ENCODE data around the gene EML1. TPM values are rescaled to one million over a fixed set of nuclear protein-coding genes. Genes with fewer than 3 reads are reported as not detected.

The EML1 gene
- total RNA-seq, 1 experiment from 2014 or later: 7.2 TPM

- no peaks in the 10 kb centered on the region for H3K9me3 ChIP-seq
- H3K36me3 Mint-ChIP-seq (ENCODE audit: insufficient read depth, unreplicated experiment): no peaks in the 10 kb centered on the region
- H3K36me3 ChIP-seq (ENCODE audit: control insufficient read depth, insufficient read depth, low read length): no peaks in the 10 kb centered on the region
- no peak for TF ChIP-seq CTCF (IDR thresholded peaks at IDR 0.05; ENCODE audit: insufficient read depth in 1 of 2, low read depth in 1 of 2, low read length in 1 of 2, severe bottlenecking in 1 of 2, unreplicated experiment in 1 of 2)
- BruUV-seq (replicated peaks): no TSS peak
- ChIA-PET POLR2A (interaction anchor here (0.6 kb wide), 1 partner anchor 118 kb away, joined by 6 read pairs; no protein-coding TSS in a partner anchor), CTCF (no interaction called here)
- DNase-seq: no peak
- H3K27me3 Mint-ChIP-seq (ENCODE audit: insufficient read depth, unreplicated experiment): no peaks in the 10 kb centered on the region
- H3K4me3 ChIP-seq (ENCODE audit: low read depth, low read length): no peak overlapping the region
- H3K27me3 ChIP-seq (replicated peaks; ENCODE audit: control insufficient read depth, insufficient read depth, low read length): no peaks in the 10 kb centered on the region
- no peaks in the 10 kb centered on the region for H3K4me1 Mint-ChIP-seq (ENCODE audit: low read depth, unreplicated experiment)
- no peak overlapping the region for H3K4me3 Mint-ChIP-seq (ENCODE audit: unreplicated experiment)
- H3K4me1 ChIP-seq: no peaks in the 10 kb centered on the region
- intact Hi-C loops (cut with micrococcal nuclease; ENCODE audit: unreplicated experiment): no loop called here
- H3K27ac Mint-ChIP-seq (ENCODE audit: unreplicated experiment): no peak overlapping the region
- H3K9me3 Mint-ChIP-seq (ENCODE audit: unreplicated experiment): no peaks in the 10 kb centered on the region
Measured at GRCh38 chr14:99902925-99903324, 109.7 kb downstream of the EML1 start.

- H3K4me1 ChIP-seq: no peaks in the 10 kb centered on the region
- no TSS peak for BruUV-seq (replicated peaks)
- Mint-ChIP-seq H3K36me3 (ENCODE audit: insufficient read depth, unreplicated experiment) (no peaks in the 10 kb centered on the region), H3K27ac (ENCODE audit: unreplicated experiment) (no peak overlapping the region), H3K4me1 (ENCODE audit: low read depth, unreplicated experiment) (no peaks in the 10 kb centered on the region), H3K27me3 (ENCODE audit: insufficient read depth, unreplicated experiment) (no peaks in the 10 kb centered on the region), H3K9me3 (ENCODE audit: unreplicated experiment) (no peaks in the 10 kb centered on the region), H3K4me3 (ENCODE audit: unreplicated experiment) (no peak overlapping the region)
- H3K27me3 ChIP-seq (replicated peaks; ENCODE audit: control insufficient read depth, insufficient read depth, low read length): no peaks in the 10 kb centered on the region
- intact Hi-C loops (cut with micrococcal nuclease; ENCODE audit: unreplicated experiment): no loop called here
- no peak for DNase-seq
- CTCF ChIA-PET: no interaction called here
- no peak for TF ChIP-seq CTCF (IDR thresholded peaks at IDR 0.05; ENCODE audit: insufficient read depth in 1 of 2, low read depth in 1 of 2, low read length in 1 of 2, severe bottlenecking in 1 of 2, unreplicated experiment in 1 of 2)
- no peak overlapping the region for H3K4me3 ChIP-seq (ENCODE audit: low read depth, low read length)
- no peaks in the 10 kb centered on the region for H3K9me3 ChIP-seq
- POLR2A ChIA-PET: no interaction called here
- no peaks in the 10 kb centered on the region for H3K36me3 ChIP-seq (ENCODE audit: control insufficient read depth, insufficient read depth, low read length)
Measured at GRCh38 chr14:99904506-99904905, 111.3 kb downstream of the EML1 start.

- no peaks in the 10 kb centered on the region for H3K36me3 ChIP-seq (ENCODE audit: control insufficient read depth, insufficient read depth, low read length)
- DNase-seq: no peak
- intact Hi-C loops (cut with micrococcal nuclease; ENCODE audit: unreplicated experiment): no loop called here
- POLR2A ChIA-PET: no interaction called here
- no peak overlapping the region for H3K4me3 ChIP-seq (ENCODE audit: low read depth, low read length)
- Mint-ChIP-seq H3K4me3 (ENCODE audit: unreplicated experiment) (no peak overlapping the region), H3K27ac (ENCODE audit: unreplicated experiment) (no peak overlapping the region), H3K27me3 (ENCODE audit: insufficient read depth, unreplicated experiment) (no peaks in the 10 kb centered on the region), H3K9me3 (ENCODE audit: unreplicated experiment) (no peaks in the 10 kb centered on the region), H3K36me3 (ENCODE audit: insufficient read depth, unreplicated experiment) (no peaks in the 10 kb centered on the region), H3K4me1 (ENCODE audit: low read depth, unreplicated experiment) (peaks cover 2% of the 10 kb centered on the region)
- no peaks in the 10 kb centered on the region for H3K9me3 ChIP-seq
- no TSS peak for BruUV-seq (replicated peaks)
- no peak for TF ChIP-seq CTCF (IDR thresholded peaks at IDR 0.05; ENCODE audit: insufficient read depth in 1 of 2, low read depth in 1 of 2, low read length in 1 of 2, severe bottlenecking in 1 of 2, unreplicated experiment in 1 of 2)
- CTCF ChIA-PET: no interaction called here
- no peaks in the 10 kb centered on the region for H3K27me3 ChIP-seq (replicated peaks; ENCODE audit: control insufficient read depth, insufficient read depth, low read length)
- peaks cover under 1% of the 10 kb centered on the region; the same call in 1 of the 2 replicates for H3K4me1 ChIP-seq
Measured at GRCh38 chr14:99905121-99905520, 111.9 kb downstream of the EML1 start.
